ENCODE measurements around the gene EHBP1. TPM values are rescaled to one million over a fixed set of nuclear protein-coding genes. Genes with fewer than 3 reads are reported as not detected.

Gene EHBP1
- total and polyA plus RNA-seq, 11 donors = 5.2 to 34.2 (median 18.1) TPM

- no peak for DNase-seq
- 94 to 97% (median 96%) methylated on average over 7 of the region's 7 CpGs for WGBS, 4 donors
These were observed 178.1 kb downstream of the EHBP1 start for GRCh38 chr2:62883629-62884028.

GRCh38 chr2:62884086-62884485 lies 178.6 kb downstream of the EHBP1 start:
- intact Hi-C loops (cut with DNase I) = no loop called here

More at GRCh38 chr2:62883629-62884028, 178.1 kb downstream of the EHBP1 start:
- intact Hi-C loops (cut with DNase I) = no loop called here
- peaks cover 0 to 5% (median 0%) of the 10 kb centered on the region in 12 donors for H3K4me1 ChIP-seq
- H3K27me3 ChIP-seq = no peaks in the 10 kb centered on the region
- no peak for ATAC-seq
- TF ChIP-seq CTCF (IDR thresholded peaks at IDR 0.05) (no peak), POLR2A (IDR thresholded peaks at IDR 0.05) (no peak)
- no peak overlapping the region for H3K4me3 ChIP-seq
- H3K36me3 ChIP-seq = peaks cover 0 to 6% (median 0%) of the 10 kb centered on the region in 9 donors
- H3K27ac ChIP-seq = no peak overlapping the region
- H3K9me3 ChIP-seq = peaks cover 0 to 13% (median 0%) of the 10 kb centered on the region in 12 donors

DNA sequence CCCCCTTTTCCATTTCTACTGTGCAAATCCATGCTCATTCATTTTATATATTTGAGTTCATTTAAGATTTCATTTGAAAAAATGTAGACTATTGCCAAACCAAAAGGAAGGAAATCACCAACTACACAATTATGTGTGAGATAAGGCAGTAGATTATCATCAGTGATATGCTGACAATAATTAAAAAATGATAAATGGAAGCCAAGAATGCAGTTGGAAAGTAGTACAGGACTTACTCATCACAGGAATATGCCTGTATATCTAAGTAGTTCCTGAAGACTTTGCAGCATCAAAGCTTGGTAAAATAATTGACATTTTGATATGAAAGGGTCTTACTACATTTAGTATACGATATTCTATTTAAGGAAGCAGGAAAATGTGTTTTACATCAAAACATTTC lies 179.0 kb downstream of the EHBP1 start:
- Histone ChIP-seq H3K9me3 (peaks cover 0 to 17% (median 0%) of the 10 kb centered on the region in 12 donors), H3K4me3 (no peak overlapping the region), H3K4me1 (peaks cover 0 to 5% (median 0%) of the 10 kb centered on the region in 12 donors), H3K36me3 (peaks cover 0 to 3% (median 0%) of the 10 kb centered on the region in 9 donors), H3K27ac (no peak overlapping the region), H3K27me3 (no peaks in the 10 kb centered on the region)
- WGBS, 4 donors = 54 to 68% (median 63%) methylated on average over 1 of the region's 1 CpG
- TF ChIP-seq POLR2A (IDR thresholded peaks at IDR 0.05) (no peak), CTCF (IDR thresholded peaks at IDR 0.05) (no peak)
- intact Hi-C loops (cut with DNase I) = no loop called here
- no peak for DNase-seq
- ATAC-seq = no peak

More at GRCh38 chr2:62884086-62884485, 178.6 kb downstream of the EHBP1 start:
- Histone ChIP-seq H3K36me3 (peaks cover 0 to 3% (median 0%) of the 10 kb centered on the region in 9 donors), H3K9me3 (peaks cover 0 to 13% (median 0%) of the 10 kb centered on the region in 12 donors), H3K27ac (no peak overlapping the region), H3K4me3 (no peak overlapping the region), H3K4me1 (peaks cover 0 to 5% (median 0%) of the 10 kb centered on the region in 12 donors), H3K27me3 (no peaks in the 10 kb centered on the region)
- TF ChIP-seq POLR2A (IDR thresholded peaks at IDR 0.05) = no peak
- TF ChIP-seq CTCF (IDR thresholded peaks at IDR 0.05) = no peak
- WGBS, 4 donors = 62 to 76% (median 70%) methylated on average over 2 of the region's 2 CpGs
- DNase-seq (no peak), ATAC-seq (no peak)

GRCh38 chr2:62894966-62895631 lies 189.6 kb downstream of the EHBP1 start:
- Histone ChIP-seq H3K4me3 (no peak overlapping the region), H3K9me3 (no peaks in the 10 kb centered on the region), H3K4me1 (no peaks in the 10 kb centered on the region), H3K36me3 (no peaks in the 10 kb centered on the region), H3K27ac (no peak overlapping the region), H3K27me3 (no peaks in the 10 kb centered on the region)
- no peak for DNase-seq
- intact Hi-C loops (cut with DNase I) = no loop called here
- ATAC-seq = no peak
- TF ChIP-seq POLR2A (IDR thresholded peaks at IDR 0.05) (no peak), CTCF (IDR thresholded peaks at IDR 0.05) (no peak)
- 88 to 93% (median 90%) methylated on average over 2 of the region's 2 CpGs for WGBS, 4 donors
